ENCODE data around the gene MAPK8IP3.

Gene MAPK8IP3

GRCh38 chr16:1812732-1813163 lies 106.8 kb downstream of the MAPK8IP3 start:
- no peak for DNase-seq (ENCODE audit: low spot score)

- DNase-seq (ENCODE audit: low spot score), result no peak
Observed at GRCh38 chr16:1815461-1815860, 109.5 kb downstream of the MAPK8IP3 start.

- no peak for DNase-seq (ENCODE audit: low spot score)
Observed at GRCh38 chr16:1816396-1817275, 110.6 kb downstream of the MAPK8IP3 start.

DNA sequence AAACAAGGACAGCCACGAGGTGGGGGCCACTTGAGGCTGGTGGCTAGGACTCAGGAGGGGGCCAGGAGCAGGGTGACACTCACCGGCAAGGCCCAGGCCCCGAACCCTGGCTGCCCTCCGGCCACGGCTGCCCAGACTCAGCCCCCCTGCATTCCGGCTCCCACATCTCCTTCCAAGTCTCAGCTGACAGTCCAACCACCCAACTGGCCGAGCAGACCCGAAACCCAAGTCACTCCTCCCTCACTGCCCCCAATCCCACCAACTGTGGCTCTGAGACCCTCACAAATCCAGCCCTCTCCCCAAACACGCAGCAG lies 111.2 kb downstream of the MAPK8IP3 start:
- DNase-seq (ENCODE audit: low spot score), result no peak

GRCh38 chr16:1817716-1818115 lies 111.7 kb downstream of the MAPK8IP3 start:
- no peak for DNase-seq (ENCODE audit: low spot score)

- no peak for DNase-seq (ENCODE audit: low spot score)
Observed at GRCh38 chr16:1818204-1818872, 112.3 kb downstream of the MAPK8IP3 start.

DNA sequence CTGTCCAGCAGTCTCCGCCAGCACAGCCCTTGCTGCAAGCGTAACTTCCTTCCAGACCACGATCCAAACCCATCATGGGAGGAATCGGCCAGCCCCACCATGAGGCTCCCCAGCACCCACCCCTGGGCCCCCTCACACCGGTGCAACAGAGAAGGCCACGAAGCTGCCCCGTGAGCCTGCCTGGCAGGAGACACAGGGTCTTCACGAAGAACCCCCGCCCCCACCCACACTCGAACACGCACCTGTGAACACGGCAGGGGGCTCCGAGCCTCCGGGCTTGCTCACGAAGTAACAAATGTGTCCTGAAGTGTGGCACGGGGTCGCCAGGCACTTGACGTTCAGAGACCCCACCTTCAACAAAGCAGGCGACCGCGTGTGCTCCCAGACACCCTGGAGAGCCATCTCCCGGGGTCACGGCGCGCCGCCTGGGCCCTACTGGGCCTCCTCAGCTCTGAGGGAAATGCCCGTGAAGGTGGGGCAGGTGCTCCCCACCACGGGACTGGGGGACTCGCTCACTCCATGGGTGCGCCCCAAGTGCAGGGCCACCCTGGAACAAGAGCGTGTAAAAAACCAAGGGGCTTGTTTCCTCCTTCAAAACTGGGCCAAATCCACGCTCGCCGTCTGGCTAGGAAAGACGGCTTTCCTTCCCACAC lies 113.0 kb downstream of the MAPK8IP3 start:
- DNase-seq (ENCODE audit: low spot score), result no peak

GRCh38 chr16:1819611-1820010 lies 113.6 kb downstream of the MAPK8IP3 start:
- DNase-seq (ENCODE audit: low spot score), result no peak
